Measurements from ENCODE around the gene NR4A1. TPM values are rescaled to one million over a fixed set of nuclear protein-coding genes. Genes with fewer than 3 reads are reported as not detected.

The NR4A1 gene
- total and polyA plus RNA-seq, 2 of the 13 experiments (the other 11 are each of a cell fraction or from before 2014, with no cell fraction given), result 5.7 to 15.2 TPM

DNA sequence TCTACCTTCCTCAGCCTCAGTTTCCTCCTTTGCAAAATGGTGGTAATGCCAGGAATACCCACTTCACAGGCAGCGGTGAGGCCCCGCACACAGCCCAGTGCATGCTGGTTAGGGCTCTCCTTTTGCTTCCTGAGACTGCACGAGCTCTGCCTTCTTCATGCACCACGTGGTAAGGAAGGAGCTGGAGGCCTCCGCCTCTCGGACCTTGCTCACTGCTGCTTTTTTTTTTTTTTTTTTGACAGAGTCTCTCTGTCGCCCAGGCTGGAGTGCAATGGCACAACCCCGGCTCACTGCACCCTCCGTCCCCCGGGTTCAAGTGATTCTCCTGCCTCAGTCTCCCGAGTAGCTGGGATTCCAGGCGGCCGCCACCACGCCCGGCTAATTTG, 26.4 kb upstream of the NR4A1 start (continued):
- TF ChIP-seq, protein P1, sequence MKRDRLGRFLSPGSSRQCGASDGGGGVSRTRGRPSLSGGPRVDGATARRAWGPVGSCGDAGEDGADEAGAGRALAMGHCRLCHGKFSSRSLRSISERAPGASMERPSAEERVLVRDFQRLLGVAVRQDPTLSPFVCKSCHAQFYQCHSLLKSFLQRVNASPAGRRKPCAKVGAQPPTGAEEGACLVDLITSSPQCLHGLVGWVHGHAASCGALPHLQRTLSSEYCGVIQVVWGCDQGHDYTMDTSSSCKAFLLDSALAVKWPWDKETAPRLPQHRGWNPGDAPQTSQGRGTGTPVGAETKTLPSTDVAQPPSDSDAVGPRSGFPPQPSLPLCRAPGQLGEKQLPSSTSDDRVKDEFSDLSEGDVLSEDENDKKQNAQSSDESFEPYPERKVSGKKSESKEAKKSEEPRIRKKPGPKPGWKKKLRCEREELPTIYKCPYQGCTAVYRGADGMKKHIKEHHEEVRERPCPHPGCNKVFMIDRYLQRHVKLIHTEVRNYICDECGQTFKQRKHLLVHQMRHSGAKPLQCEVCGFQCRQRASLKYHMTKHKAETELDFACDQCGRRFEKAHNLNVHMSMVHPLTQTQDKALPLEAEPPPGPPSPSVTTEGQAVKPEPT (CRISPR knock-in tag; IDR thresholded peaks at IDR 0.05; ENCODE audit: low read depth), result no peak
- TF ChIP-seq CHD4 (IDR thresholded peaks at IDR 0.05; ENCODE audit: borderline replicate concordance, low read length) (0 out of 2 replicates have a peak, but pooled peaks have one; percentile 25), DMAP1 (CRISPR knock-in tag; IDR thresholded peaks at IDR 0.05) (peak; percentile 17; the same call in 1 of the 2 replicates), ZNF83 (CRISPR knock-in tag; IDR thresholded peaks at IDR 0.05; ENCODE audit: borderline replicate concordance) (no peak), GTF2F1 (IDR thresholded peaks at IDR 0.05; ENCODE audit: low read length) (no peak), ZNF589 (CRISPR knock-in tag; conservative IDR thresholded peaks at IDR 0.05) (no peak), ZNF883 (CRISPR knock-in tag; IDR thresholded peaks at IDR 0.05; ENCODE audit: not compliant biosample characterization) (no peak), GLI4 (CRISPR knock-in tag; IDR thresholded peaks at IDR 0.05; ENCODE audit: borderline replicate concordance) (no peak), POLR2AphosphoS5 (IDR thresholded peaks at IDR 0.05; ENCODE audit: low read depth, low read length) (peak; percentile 41; the same call in 1 of the 2 replicates), ARID2 (CRISPR knock-in tag; IDR thresholded peaks at IDR 0.05; ENCODE audit: borderline replicate concordance) (no peak)
- TF ChIP-seq, protein P2, sequence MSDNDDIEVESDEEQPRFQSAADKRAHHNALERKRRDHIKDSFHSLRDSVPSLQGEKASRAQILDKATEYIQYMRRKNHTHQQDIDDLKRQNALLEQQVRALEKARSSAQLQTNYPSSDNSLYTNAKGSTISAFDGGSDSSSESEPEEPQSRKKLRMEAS (IDR thresholded peaks at IDR 0.05), result peak; percentile 86
- TF ChIP-seq, protein P3, sequence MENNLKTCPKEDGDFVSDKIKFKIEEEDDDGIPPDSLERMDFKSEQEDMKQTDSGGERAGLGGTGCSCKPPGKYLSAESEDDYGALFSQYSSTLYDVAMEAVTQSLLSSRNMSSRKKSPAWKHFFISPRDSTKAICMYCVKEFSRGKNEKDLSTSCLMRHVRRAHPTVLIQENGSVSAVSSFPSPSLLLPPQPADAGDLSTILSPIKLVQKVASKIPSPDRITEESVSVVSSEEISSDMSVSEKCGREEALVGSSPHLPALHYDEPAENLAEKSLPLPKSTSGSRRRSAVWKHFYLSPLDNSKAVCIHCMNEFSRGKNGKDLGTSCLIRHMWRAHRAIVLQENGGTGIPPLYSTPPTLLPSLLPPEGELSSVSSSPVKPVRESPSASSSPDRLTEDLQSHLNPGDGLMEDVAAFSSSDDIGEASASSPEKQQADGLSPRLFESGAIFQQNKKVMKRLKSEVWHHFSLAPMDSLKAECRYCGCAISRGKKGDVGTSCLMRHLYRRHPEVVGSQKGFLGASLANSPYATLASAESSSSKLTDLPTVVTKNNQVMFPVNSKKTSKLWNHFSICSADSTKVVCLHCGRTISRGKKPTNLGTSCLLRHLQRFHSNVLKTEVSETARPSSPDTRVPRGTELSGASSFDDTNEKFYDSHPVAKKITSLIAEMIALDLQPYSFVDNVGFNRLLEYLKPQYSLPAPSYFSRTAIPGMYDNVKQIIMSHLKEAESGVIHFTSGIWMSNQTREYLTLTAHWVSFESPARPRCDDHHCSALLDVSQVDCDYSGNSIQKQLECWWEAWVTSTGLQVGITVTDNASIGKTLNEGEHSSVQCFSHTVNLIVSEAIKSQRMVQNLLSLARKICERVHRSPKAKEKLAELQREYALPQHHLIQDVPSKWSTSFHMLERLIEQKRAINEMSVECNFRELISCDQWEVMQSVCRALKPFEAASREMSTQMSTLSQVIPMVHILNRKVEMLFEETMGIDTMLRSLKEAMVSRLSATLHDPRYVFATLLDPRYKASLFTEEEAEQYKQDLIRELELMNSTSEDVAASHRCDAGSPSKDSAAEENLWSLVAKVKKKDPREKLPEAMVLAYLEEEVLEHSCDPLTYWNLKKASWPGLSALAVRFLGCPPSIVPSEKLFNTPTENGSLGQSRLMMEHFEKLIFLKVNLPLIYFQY (CRISPR knock-in tag; IDR thresholded peaks at IDR 0.05; ENCODE audit: borderline replicate concordance), result no peak

Data from HepG2 (cell line).